GM23338 (cell line): ENCODE data around the gene THRB.

ENCODE experiments used
- CTCF ChIP-seq, 2 experiments: fragments of 200-600 bp in 1 of 2; sonication (generic) in 1 of 2; conservative IDR thresholded peaks; 2 replicates each; pipeline versions ENCODE4 v1.5.1 to v1.6.1; 2016 to 2017; ENCODE audit warnings: antibody characterized with exemption in 2 of 2, low read depth in 2 of 2, mild to moderate bottlenecking in 2 of 2, moderate library complexity in 1 of 2
- EZH2 ChIP-seq: fragments of 200-600 bp; sonication (generic); IDR thresholded peaks from one replicate; pipeline ENCODE4 v1.8.0; 2017; ENCODE audit warnings: antibody characterized with exemption, mild to moderate bottlenecking, low read depth; ENCODE audit not compliant: unreplicated experiment
- EZH2phosphoT487 ChIP-seq: fragments of 200-600 bp; sonication (generic); IDR thresholded peaks from one replicate; pipeline ENCODE4 v1.8.1; 2018; ENCODE audit warnings: antibody characterized with exemption; ENCODE audit not compliant: unreplicated experiment
- JUNB ChIP-seq: IDR thresholded peaks from one replicate; pipeline ENCODE4 v1.6.1; 2016; ENCODE audit warnings: antibody characterized with exemption; ENCODE audit not compliant: unreplicated experiment
- POLR2AphosphoS5 ChIP-seq: IDR thresholded peaks from 2 replicates; pipeline ENCODE4 v1.6.1; 2016; ENCODE audit warnings: antibody characterized with exemption, low read depth
- STAT1 ChIP-seq: IDR thresholded peaks from one replicate; pipeline ENCODE4 v1.6.1; 2016; ENCODE audit warnings: antibody characterized with exemption; ENCODE audit not compliant: unreplicated experiment
- ZNF114 ChIP-seq: fragments of 250-450 bp; sonication (Bioruptor Pico); IDR thresholded peaks from 2 replicates; pipeline ENCODE4 v1.5.0; 2020; ENCODE audit warnings: mild to moderate bottlenecking, moderate library complexity
- ZNF462 ChIP-seq: fragments of 250-450 bp; sonication (Bioruptor Pico); IDR thresholded peaks from 2 replicates; pipeline ENCODE4 v1.5.0; 2020; ENCODE audit warnings: mild to moderate bottlenecking, moderate library complexity
- TF ChIP-seq, protein P1 (sequence below): IDR thresholded peaks from one replicate; pipeline ENCODE4 v1.6.1; 2018; ENCODE audit warnings: antibody characterized with exemption; ENCODE audit not compliant: unreplicated experiment

DNA sequence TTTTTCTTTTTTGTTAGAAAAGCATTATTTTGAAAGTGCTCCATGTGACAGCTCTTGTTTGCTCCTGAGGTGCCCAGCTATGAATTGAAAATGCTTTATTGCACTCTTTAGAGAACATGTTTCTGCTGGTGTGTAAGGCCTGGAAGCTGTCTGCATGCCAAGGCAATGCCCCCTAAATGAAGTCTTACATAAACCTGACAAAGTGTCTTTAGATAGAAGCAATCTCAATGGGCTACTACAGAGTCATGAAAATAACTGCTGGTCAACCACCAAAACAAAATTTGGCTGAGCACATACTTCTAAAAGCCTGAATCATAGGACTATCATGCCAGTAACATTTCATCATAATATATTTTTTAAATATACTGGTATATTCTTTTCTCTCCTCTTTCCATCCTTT lies 178.7 kb downstream of the THRB start:
- no peak for TF ChIP-seq CTCF (conservative IDR thresholded peaks at IDR 0.05; ENCODE audit: low read depth in 2 of 2)
- TF ChIP-seq JUNB, result no peak
- no peak for TF ChIP-seq ZNF114 (CRISPR knock-in tag)
- TF ChIP-seq, protein P1, sequence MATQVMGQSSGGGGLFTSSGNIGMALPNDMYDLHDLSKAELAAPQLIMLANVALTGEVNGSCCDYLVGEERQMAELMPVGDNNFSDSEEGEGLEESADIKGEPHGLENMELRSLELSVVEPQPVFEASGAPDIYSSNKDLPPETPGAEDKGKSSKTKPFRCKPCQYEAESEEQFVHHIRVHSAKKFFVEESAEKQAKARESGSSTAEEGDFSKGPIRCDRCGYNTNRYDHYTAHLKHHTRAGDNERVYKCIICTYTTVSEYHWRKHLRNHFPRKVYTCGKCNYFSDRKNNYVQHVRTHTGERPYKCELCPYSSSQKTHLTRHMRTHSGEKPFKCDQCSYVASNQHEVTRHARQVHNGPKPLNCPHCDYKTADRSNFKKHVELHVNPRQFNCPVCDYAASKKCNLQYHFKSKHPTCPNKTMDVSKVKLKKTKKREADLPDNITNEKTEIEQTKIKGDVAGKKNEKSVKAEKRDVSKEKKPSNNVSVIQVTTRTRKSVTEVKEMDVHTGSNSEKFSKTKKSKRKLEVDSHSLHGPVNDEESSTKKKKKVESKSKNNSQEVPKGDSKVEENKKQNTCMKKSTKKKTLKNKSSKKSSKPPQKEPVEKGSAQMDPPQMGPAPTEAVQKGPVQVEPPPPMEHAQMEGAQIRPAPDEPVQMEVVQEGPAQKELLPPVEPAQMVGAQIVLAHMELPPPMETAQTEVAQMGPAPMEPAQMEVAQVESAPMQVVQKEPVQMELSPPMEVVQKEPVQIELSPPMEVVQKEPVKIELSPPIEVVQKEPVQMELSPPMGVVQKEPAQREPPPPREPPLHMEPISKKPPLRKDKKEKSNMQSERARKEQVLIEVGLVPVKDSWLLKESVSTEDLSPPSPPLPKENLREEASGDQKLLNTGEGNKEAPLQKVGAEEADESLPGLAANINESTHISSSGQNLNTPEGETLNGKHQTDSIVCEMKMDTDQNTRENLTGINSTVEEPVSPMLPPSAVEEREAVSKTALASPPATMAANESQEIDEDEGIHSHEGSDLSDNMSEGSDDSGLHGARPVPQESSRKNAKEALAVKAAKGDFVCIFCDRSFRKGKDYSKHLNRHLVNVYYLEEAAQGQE, result no peak
- TF ChIP-seq EZH2, result no peak
- no peak for TF ChIP-seq POLR2AphosphoS5
- TF ChIP-seq STAT1, result no peak
- no peak for TF ChIP-seq EZH2phosphoT487
- no peak for TF ChIP-seq ZNF462 (CRISPR knock-in tag)
